IPS-18c (cell line): ENCODE data around the gene USP6NL.

Experiments used
- H3K4me3 ChIP-seq: 2 replicates; pipeline ENCODE4 v1.7.0; 2013; ENCODE audit warnings: low read depth, mild to moderate bottlenecking, low read length, moderate library complexity; ENCODE audit not compliant: insufficient read depth
- H3K9me3 ChIP-seq: one replicate; pipeline ENCODE4 v1.6.1; 2013; ENCODE audit warnings: mild to moderate bottlenecking, low read length, moderate library complexity; ENCODE audit not compliant: control insufficient read depth, insufficient read depth

The USP6NL gene

GRCh38 chr10:11451640-11452260 lies 159.7 kb downstream of the USP6NL start:
- Histone ChIP-seq H3K4me3 (no peak overlapping the region), H3K9me3 (no peaks in the 10 kb centered on the region)

- Histone ChIP-seq H3K9me3 (no peaks in the 10 kb centered on the region), H3K4me3 (no peak overlapping the region)
Measured at GRCh38 chr10:11450427-11450826, 161.0 kb downstream of the USP6NL start.

- Histone ChIP-seq H3K9me3 (no peaks in the 10 kb centered on the region), H3K4me3 (no peak overlapping the region)
Measured at GRCh38 chr10:11449761-11450160, 161.7 kb downstream of the USP6NL start.

- Histone ChIP-seq H3K4me3 (no peak overlapping the region), H3K9me3 (peaks cover 2% of the 10 kb centered on the region)
Measured at GRCh38 chr10:11448545-11449244, 162.8 kb downstream of the USP6NL start.

- no peak overlapping the region for H3K4me3 ChIP-seq
- H3K9me3 ChIP-seq, result peaks cover 2% of the 10 kb centered on the region
Measured at GRCh38 chr10:11448190-11448544, 163.3 kb downstream of the USP6NL start.

GRCh38 chr10:11447586-11447985 lies 163.9 kb downstream of the USP6NL start:
- Histone ChIP-seq H3K4me3 (no peak overlapping the region), H3K9me3 (peaks cover 2% of the 10 kb centered on the region)

- Histone ChIP-seq H3K9me3 (peaks cover 2% of the 10 kb centered on the region), H3K4me3 (no peak overlapping the region)
Measured at GRCh38 chr10:11446864-11447263, 164.6 kb downstream of the USP6NL start.

- peaks cover 2% of the 10 kb centered on the region for H3K9me3 ChIP-seq
- no peak overlapping the region for H3K4me3 ChIP-seq
Measured at GRCh38 chr10:11446133-11446532, 165.3 kb downstream of the USP6NL start.

GRCh38 chr10:11444531-11445228 lies 166.8 kb downstream of the USP6NL start:
- H3K9me3 ChIP-seq, result peaks cover 2% of the 10 kb centered on the region
- H3K4me3 ChIP-seq, result no peak overlapping the region

- Histone ChIP-seq H3K9me3 (peaks cover 2% of the 10 kb centered on the region), H3K4me3 (no peak overlapping the region)
Measured at GRCh38 chr10:11444155-11444530, 167.3 kb downstream of the USP6NL start.

GRCh38 chr10:11443468-11444154 lies 167.8 kb downstream of the USP6NL start:
- Histone ChIP-seq H3K4me3 (no peak overlapping the region), H3K9me3 (peaks cover 2% of the 10 kb centered on the region)

GRCh38 chr10:11442001-11442773 lies 169.3 kb downstream of the USP6NL start:
- Histone ChIP-seq H3K9me3 (peaks cover 2% of the 10 kb centered on the region), H3K4me3 (no peak overlapping the region)

GRCh38 chr10:11441151-11441535 lies 170.3 kb downstream of the USP6NL start:
- Histone ChIP-seq H3K4me3 (no peak overlapping the region), H3K9me3 (peaks cover 2% of the 10 kb centered on the region)

- no peak overlapping the region for H3K4me3 ChIP-seq
- H3K9me3 ChIP-seq, result peaks cover 2% of the 10 kb centered on the region
Measured at GRCh38 chr10:11440250-11441150, 170.9 kb downstream of the USP6NL start.

GRCh38 chr10:11439523-11440053 lies 171.9 kb downstream of the USP6NL start:
- Histone ChIP-seq H3K9me3 (peaks cover 2% of the 10 kb centered on the region), H3K4me3 (no peak overlapping the region)
